ENCODE measurements around the gene STN1.

DNA sequence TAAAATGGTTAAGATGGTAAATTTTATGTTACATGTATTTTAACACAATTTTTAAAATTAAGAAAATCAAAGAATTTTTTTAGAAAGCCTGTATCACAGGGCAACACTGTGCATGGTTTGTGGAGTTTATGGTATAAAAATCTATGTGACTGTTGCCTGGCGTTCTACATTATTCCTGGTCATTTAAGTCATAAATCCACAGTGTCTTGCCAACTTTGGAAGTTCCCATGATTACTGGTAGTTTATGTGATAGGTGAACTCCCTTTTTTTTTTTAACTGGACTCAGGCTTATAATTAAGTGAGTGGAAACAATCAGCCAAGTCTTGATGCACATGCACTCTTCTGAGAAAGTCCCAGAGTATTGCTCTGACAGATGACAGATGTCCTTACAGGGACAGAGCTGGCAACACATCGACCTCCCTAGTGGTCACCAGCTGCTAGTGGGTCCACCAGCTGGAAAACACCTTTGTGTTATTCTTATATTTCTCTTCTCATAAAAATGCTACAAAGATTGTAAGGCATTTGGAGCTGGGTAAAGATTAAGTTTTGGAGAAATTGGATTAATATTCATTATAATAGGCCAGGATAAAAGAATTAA is 8.8 kb upstream of the STN1 start:
- TF ChIP-seq GATA2 (IDR thresholded peaks at IDR 0.05; ENCODE audit: low read depth, low read length) (no peak), GATA3 (IDR thresholded peaks at IDR 0.05; ENCODE audit: low read depth, low read length) (no peak)

Measured in SH-SY5Y (cell line).